GM21526 (cell line): ENCODE measurements around the gene LCORL.
"Not testable (repeated sequence)": the region's sequence is repeated elsewhere in the genome, so short reads cannot be mapped to it uniquely, and the experiment has no call there.

Experiments
- ATAC-seq: cut with Tn5 transposase; IDR thresholded peaks from one replicate; pipeline ENCODE4 v1.9.1; 2021; ENCODE audit warnings: moderate library complexity; ENCODE audit not compliant: unreplicated experiment, low FRiP score

Gene LCORL

GRCh38 chr4:18021720-18022571, at the start of gene LCORL:
LCORL (minus strand) TSS chr4:18021755; CDS start chr4:18021751, 4 bp downstream.
- peak; percentile 74 for ATAC-seq

GRCh38 chr4:18069810-18070209, 48.3 kb upstream of the LCORL start:
- ATAC-seq: no peak

GRCh38 chr4:18067031-18067430, 45.5 kb upstream of the LCORL start:
- no peak for ATAC-seq

- ATAC-seq: no peak
These were observed 41.5 kb upstream of the LCORL start for GRCh38 chr4:18063079-18063478.

- ATAC-seq: peak; percentile 79
These were observed 36.4 kb upstream of the LCORL start for GRCh38 chr4:18057821-18058533.

DNA sequence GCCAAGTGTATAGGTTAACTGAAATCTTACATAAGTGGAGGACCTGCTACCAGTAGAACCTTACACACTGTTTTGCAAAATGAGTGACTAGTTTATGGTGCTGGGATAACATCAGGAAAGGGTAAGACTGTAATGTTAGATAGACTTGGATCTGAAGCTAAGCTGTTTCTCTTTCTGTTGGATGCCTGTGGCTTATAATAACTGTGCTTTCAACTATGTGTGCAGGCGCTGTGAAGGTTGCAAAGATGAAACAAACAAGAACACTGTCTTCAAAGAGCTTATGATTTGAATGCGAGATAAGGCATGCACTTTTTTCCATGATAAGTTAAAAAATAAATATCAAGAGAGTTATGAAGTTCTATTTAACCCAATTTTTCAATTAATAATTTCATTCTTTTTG, 34.5 kb upstream of the LCORL start:
- ATAC-seq: no peak

GRCh38 chr4:18052158-18052557, 30.6 kb upstream of the LCORL start:
- no peak for ATAC-seq

DNA sequence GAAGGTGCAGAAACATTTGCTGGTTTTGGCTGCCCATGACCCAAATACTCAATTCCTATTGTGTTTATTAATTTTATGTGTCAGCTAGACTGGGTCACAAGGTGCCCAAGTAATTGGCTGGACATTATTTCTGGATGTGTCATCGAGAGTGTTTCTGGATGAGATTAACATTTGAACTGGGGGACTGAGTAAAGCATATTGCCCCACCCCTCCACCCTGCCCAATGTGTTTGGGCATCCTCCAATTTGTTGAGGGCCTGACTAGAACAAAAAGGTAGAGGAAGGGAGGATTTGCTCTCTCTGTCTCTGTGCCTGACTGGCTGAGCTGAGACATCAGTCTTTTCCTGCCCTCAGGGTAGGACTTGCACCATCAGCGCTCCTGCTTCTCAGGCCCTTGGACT, 29.7 kb upstream of the LCORL start:
- no peak for ATAC-seq

GRCh38 chr4:18050448-18050847, 28.9 kb upstream of the LCORL start:
- ATAC-seq: peak; percentile 48

DNA sequence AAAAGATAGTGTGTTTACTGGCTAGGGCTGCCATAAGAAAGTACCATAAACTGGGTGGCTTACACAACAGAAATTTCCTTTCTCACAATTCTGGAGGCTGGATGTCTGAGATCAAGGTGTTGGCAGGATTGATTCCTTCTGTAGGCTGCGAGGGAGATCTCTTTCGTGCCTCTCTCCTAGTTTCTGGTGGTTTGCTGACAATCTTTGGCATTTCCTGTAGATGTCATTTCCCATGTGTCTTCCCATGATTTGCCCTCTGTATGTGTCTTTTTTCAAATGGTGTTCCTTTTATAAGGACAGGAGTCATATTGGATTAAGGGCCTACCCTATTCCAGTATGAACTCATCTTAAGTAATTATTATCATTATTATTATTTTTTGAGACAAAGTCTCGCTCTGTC, 27.9 kb upstream of the LCORL start:
- no peak for ATAC-seq

DNA sequence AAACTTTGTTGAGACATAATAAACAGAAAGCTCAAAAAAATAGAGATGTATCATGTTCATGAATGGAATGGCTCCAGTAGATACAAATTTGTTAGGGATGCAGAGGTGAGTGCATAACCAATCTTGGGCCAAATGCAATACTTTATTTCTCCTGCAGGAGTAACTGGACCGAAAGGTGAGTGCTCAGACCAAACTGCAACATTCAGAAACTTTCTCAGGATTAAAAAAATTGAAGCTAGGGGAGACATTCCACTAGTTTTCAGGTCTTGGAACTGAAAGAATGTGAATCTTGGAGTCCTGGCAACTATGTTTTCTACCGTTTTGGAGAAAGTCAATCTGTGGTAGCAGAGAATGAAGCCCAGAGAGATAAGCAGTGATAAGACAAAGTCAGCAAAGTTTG, 21.2 kb upstream of the LCORL start:
- no peak for ATAC-seq

DNA sequence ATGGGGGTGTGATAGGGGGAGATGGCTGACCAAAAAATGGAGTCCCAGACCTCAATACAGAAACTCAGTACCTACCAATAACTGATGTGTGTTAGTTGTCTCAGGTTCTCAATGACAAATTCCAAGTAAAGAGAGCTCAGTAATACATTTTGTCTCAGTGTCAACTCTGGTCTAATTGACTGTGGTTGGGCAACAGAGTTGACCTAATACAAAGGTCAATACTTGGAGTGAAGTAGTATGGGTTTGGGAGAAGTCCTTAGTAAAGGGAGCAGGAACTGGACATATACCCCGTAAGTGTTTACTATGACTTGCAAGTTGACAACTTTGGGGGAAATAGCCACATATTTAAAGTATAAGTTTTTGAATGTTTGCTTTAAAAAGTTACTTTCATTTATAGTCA, 20.5 kb upstream of the LCORL start:
- no peak for ATAC-seq

DNA sequence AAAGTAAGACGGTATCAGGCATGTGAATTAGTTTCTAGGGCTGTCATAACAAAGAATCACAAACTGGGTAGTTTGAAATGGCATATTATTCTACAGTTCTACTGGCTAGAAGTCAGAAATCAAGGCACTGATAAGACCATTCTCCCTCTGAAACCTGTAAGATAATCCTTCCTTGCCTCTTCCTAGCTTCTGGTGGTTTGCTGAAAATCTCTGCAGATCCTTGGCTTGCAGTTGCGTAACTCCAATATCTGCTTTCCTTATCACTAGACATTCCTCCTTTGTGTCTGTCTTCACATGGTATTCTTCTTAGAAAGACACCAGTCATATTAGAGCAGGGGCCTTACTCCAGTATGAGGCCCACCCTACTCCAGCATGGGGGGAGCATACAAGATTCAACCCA, 19.6 kb upstream of the LCORL start:
- no peak for ATAC-seq

GRCh38 chr4:18039113-18039512, 17.6 kb upstream of the LCORL start:
- ATAC-seq: no peak

- not testable (repeated sequence) for ATAC-seq
These were observed 14.8 kb upstream of the LCORL start for GRCh38 chr4:18036369-18036768.

- no peak for ATAC-seq
These were observed 12.5 kb upstream of the LCORL start for GRCh38 chr4:18034099-18034498.

DNA sequence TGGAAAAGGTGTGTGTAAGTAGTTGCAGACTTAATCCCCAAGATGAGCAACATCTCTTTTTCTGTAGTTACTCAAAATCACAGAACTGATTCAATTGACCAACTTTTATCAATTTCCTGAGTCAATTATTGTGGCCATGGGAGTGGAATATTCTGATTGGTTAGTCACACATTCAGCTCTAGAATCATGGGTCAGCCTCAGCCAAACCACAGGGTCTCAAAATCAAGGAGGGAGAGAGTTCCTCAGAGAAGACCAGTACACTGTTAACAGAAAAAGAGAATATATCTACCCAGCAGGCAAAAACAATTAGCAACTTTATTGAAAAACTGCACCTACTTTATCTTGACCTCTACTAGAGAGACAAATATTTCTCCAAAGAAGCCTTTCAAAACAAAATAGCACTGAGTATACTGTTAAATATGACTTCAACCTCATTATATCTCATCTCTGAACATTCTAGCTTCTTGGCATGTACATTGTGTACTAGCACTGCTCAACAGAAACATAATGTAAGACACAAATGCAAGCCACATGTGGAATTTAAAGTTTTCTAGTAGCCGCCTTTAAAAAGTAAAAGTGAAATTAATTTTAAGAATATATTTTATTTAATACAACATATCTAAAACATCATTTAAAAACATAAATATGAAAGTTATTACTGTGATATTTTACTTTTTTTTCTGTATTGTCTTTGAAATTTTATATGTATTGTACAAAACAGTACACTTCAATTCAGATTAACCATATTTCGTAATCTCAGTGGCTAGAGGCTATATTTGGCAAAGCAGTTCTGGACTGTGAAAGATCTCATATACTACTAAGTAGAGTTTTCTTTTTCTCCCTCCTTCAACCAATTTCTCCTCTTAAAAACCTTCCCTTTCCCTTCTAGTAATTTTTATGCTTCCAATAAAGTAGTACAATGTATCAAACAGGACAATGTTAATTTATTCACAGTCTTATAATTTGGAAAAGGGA, 11.8 kb upstream of the LCORL start:
- ATAC-seq: no peak

DNA sequence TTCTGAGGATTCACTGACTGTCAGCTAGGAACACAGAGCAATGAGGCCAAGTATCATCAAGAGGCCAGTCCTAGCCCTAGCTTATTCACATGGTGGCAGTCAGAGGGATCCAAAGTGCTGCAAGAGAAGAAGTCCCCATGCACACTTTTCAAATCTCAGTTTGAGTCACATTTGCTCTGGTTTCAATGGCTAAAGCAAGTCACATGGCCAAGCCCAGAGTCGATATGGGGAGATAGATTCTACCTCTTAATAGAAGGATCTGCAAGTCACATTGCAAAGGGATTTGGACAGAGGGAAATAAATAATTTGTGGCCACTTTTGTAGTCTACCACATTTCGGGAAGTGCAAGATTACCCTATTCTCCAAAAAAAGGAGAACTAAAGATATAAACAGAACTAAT, 3.7 kb upstream of the LCORL start:
- no peak for ATAC-seq

GRCh38 chr4:18022572-18023050, 1.1 kb upstream of the LCORL start:
- no peak for ATAC-seq

DNA sequence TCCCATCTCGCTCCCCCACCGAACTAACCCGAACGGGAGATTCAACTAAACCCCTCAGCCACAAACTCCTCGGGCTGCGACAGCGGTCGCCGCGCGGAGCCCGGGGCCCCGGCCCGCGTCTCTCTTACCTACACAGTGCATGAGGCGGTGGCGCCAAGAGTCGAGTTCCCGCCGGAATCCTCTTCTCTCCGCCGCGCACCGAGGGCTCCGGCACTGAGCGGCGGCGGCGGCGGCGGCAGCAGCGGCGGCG, 160 bp downstream of the LCORL start:
- peak; percentile 17 for ATAC-seq
